GM19043 (cell line): ENCODE data around the gene MARCHF6.
"Not testable (repeated sequence)": the region's sequence is repeated elsewhere in the genome, so short reads cannot be mapped to it uniquely, and the experiment has no call there.

Source experiments
- ATAC-seq: cut with Tn5 transposase; IDR thresholded peaks from one replicate; pipeline ENCODE4 v1.9.1; 2021; ENCODE audit warnings: low read depth; ENCODE audit not compliant: unreplicated experiment

MARCHF6 gene

DNA sequence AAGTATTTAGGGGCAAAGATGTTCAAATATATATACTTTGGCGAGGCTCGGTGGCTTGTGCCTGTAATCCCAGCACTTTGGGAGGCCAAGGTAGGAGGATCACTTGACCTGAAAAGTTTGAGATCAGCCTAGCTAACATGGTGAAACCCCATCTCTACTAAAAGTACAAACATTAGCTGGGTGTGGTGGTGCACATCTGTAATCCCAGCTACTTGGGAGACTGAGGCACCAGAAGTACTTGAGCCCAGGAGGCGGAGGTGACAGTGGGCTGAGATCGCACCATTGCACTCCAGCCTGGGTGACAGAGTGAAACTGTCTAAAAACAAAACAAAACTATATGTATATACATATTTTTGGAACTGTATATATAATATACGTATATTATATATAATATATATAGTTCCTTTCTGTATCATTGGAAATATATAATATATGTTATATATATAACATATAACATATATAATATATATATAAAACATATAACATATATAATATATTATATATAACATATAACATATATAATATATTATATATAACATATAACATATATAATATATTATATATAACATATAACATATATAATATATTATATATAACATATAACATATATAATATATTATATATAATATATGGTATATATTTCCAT lies 8.9 kb upstream of the MARCHF6 start:
- ATAC-seq, result not testable (repeated sequence)

DNA sequence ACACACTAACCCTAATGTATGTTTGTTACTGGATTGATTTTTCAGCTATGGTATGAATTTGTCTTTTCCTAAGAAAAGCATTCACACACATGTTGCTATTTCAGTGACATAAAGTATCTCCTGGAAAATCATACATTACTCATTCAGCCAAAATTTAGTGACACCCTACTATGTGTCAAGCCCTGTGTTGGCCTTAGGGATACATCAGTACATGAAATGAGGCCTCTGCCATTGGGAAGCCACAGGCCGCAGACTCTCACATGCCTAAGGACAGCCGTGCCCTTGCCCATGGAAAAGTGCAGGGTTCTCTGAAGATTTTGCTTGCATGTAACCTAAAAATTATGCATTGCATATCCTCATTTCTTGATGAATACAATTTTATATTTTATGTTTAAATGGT lies 5.2 kb upstream of the MARCHF6 start:
- no peak for ATAC-seq

DNA sequence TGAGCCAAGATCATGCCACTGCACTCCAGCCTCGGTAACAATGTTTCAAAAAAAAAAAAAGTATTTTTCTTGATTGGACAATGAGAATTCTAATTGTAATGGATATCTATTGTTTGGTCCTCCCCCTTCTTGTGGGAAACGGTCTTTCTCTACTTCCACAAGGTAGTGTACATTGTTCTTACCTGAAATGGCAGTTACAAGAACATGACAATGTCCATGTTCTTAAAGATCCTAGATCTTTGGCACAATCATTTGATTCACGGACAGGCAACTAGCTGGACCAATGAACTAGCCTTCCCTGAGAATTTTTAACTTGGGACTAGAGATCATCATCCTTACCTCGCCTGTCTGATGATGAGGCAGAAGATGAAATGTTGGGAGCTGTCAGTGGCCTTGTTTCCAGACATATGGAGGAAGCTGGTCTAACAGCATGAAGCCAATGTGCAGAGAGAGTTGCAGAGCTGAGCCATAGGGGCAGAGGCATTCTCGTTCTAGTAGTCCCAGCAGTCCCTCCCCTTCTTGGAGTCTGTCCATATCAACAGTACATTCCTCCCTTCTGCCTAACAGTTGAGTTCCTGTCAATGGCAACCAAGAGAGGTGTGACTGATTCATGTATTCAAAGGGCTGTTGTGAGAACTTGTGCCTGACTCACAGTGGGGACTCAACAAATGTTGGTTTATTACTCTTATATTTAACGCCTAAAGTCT lies 2.1 kb upstream of the MARCHF6 start:
- no peak for ATAC-seq

DNA sequence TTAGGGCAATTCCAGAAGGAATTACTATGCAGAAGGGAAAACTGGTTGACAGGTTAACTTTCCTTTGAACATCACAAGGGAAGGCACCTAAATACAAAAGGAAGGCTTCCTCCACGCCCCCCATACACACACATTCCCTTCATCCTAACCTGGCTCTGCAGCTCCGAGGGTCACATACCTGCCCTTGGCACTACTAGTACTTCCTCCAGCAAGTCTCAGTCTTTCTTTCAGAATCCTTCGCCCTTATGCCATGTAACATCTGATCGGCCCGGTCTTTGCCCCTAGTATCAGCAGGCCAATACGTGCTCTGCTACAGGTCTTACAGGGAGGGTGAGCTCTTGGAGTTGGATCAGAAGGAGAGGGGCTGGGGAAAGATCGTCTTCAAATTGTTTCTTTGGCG lies 1.6 kb upstream of the MARCHF6 start:
- ATAC-seq, result no peak

DNA sequence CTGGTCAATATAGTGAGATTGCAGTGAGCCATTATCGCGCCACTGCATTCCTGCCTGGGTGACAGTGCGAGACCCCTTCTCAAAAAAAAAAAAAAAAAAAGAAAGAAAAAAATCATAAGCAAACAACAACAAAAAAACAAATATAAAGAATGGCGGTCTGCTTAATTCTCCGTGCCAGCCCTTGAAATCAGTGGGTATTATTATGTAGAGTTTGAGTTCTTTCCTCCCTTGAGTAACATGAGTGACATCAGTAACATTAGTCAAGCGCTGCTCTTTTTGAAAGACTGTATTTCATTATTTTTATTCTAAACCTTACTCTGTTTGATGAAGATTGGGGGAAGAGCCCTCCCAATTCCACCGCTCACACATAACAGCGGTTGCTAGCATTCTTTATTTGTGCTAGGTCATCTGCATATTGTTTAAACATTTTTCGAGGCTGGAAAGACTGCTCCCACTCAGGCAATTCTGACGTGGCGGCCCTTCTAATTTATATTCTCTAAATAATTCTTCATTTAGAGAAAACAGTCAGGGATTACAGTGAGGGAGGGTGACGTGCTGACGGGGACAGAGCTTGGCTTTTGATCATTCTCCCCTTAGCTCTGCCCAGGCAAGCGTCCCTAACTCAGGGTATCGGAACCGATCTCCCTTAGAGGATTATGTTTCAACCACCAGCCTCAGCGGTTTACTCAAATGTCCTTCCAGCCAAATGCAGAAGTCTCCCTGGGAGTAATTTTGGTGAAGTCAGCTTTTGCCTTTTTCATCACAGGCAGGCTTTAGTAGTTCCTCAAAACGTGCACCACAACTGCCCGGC lies 860 bp upstream of the MARCHF6 start:
- no peak for ATAC-seq

DNA sequence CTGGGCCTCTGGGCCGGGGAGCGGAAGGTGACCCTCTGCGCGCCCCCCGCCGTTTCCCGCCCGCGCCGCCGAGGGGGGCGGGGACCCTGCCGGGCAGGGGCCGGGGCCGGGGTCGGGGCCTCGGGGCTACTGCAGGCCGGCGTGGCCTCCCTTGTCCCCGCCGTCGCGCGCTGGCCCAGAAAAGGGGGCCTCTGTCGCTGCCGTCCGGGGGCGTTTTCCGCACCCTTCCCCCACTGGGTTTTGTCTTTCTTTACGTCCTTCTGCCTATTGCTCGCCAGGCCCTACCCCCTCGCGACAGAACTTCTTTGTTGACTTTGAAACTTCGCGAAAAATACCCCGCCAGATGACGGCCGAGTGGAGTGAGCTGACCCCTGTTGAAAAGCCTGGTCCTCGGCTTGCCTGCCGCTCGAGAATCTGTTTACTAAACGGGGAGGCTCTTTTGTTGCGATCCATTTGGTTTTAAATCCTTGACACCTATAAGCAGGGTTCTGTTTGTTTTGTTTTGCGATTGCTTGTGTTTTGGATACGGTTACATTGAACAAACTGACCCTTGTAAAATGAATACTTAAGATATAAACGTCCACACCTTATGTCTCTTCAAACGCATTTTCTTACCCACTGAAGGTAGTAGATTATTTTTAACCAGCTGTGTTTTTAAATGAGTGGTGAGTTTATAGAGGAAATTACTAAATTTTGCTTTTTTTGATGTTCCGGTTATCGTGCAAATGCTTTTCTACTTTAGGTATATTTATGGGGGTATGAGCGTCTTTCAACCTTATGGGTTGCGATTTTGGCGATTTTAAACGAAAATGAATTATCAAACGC lies 765 bp downstream of the MARCHF6 start:
- ATAC-seq, result no peak

DNA sequence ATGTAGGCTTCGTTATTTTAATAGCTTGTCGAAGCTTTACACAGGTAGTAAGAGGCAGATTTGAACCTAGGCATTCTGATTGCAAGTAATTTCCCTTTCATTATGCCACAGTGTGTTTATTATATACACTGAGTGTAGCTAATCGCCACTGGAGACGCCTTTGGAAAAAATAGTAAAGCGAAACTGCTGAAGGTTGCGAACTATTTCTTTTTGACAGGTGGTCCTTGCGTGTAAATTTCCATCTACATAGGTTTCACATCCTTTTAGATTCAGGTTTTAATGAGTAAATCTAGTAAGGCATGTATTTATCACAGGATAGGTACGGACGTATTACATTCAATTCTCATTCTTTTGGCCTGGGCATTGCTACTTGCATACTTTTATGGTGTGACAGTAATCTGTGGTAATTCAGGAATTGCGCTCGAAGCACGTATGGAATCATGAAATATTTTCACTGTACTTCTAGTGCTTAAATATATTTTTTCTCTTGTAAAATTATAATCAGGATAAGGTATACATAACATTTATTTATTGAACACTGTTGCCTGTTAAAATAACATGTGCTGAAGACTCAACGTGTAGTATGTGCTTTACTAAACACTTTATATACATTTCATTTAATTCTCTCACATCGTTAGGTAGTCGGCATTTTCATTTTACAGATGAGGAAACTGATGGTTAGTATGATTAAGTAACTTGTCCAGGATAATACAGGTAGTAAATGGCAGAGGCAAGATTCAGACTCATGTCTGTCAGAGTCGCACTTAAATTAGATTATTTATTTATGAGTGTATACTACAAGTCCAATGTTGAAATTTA lies 1.8 kb downstream of the MARCHF6 start:
- no peak for ATAC-seq

DNA sequence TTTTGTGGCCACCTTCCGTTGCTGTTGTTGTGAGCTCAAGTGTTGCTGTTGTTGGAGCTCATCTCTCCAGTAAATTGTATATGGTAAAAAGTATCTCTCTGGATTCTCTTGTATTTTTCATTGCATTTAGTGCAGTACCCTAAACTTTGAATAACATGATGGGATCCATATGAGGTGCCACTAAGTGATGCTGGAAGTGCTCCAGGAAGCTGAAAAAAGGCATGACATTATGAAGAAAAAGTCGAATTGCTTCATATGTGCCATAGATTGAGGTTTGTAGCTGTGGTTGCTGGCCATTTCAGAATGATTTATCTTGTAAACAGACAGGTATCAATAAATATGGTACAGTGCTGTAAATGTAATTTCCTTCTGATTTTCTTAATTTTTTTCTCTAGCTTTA lies 5.5 kb downstream of the MARCHF6 start:
- ATAC-seq, result no peak

DNA sequence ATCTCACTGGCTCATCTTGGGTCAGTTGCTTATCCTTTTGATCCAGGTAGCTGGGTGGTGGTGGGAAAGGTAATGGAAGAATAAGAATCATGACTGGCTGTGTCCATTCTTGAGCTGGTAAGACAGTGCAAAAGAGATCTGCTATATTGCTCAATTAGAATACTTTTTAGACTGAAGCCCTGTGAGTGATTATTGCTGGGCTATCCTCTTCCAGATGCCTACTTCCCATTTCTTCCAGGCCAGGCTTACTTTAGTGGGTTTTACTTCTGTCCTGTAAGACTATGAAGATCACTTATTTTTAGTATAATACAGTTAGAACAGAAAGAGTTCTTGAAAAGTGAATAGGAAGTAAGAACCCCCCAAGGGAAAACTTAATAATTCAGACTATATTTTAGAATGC lies 7.2 kb downstream of the MARCHF6 start:
- ATAC-seq, result no peak

DNA sequence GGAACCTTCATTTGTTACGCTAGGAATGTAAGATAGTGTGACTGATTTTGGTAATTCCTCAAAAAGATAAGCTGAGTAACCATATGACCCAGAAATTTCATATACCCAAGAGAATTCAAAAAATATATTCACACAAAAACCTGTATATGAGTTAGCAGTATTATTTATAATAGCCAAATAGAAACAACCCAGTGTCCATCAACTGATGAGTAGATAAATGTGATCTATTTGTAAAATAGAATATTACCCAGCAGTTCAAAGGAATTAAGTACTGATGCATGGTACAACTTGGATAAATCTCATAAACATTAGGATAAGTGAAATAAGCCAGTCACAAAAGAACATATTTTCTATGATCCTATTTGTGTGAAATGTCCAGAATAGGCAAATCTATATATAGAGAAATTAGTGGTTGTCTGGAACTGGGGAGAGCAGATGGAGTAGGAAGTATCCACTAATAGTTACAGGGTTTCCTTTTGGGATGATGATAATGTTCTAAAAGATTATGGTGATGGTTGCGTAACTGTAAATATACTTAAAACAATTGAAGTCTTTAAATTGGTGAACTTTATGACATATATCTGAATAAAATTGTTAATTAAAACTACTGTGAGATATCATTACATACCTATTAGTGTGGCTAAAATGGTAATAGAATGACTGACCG lies 10.2 kb downstream of the MARCHF6 start:
- ATAC-seq, result no peak

DNA sequence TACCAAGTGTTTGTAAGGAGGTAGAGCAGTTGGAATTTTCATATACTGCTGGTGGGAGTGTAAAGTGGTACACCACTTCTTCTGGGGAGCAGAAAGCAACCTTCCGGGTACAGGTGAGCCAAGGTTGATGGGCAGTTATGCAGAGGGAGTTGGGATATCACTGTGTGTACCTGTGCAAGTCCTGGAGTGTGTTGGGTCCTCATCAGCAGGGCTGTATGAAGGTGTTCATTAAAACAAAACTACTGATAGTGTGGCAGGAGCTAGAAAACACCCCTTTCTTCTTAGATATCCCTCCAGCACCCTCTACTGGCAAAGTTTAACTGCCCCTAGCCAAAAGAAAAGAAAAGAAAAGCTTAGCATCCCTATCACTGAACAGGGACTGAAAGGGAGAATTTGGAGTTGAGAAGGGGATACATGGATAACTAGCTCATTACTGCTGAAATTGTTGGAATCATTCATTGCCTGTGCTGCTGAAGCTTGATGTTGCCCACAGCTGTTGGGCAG lies 10.7 kb downstream of the MARCHF6 start:
- no peak for ATAC-seq

DNA sequence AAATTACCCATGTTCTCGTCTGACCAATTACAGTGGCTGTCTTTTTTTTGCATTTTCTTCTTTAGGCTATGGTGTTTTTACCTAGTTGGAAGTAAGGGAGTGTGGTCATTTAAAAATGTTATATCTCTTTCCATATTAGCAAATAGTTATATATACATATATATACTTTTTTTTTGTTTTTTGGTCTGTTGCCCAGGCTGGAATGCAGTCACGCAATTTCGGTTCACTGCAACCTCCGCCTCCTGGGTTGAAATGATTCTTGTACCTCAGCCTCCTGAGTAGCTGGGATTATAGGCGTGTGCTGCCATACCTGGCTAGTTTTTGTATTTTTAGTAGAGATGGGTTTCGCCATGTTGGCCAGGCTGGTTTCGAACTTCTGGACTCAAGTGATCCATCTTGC lies 12.3 kb downstream of the MARCHF6 start:
- no peak for ATAC-seq

DNA sequence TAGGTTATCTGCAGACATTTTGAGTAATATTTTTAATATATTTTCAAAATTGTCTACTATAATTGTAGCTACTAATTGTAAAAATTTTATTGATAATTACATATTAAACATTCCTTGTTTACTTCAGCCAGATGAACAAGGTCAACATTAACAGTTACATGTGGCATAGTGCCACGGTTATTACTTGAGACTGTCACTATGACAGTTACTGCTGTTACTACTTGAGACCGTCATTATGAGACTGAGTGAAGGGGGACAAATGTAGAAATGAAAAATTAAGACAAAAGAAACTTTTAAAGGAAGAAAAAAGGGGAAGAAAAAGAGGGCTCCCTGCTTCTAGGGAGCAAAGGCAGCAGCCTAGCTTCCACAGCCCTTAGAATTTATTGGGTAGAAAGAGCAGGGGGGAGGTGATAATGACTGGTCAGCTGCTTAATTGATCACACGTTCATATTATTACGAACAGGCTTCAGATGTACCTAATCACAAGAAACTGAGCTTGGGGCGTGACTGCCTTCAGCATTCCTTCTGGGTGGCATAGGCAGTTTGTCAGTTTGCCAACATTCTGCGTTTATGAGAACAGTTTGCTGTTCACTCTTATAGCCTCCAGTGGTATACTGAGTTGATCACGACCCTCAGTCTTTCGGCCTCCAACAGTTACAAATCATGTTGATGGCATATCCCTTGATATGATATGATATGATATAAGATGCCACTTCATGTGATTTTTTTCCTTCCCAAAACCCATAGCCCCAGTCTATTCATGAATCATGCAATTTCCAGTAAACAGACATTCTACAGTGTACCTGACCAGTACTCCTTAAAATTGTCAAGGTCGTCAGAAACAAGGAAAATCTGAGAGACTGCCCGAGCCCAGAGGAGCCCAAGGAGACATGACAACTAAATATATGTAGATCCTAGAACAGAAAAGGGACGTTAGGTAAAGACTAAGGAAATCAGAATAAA lies 13.1 kb downstream of the MARCHF6 start:
- ATAC-seq, result no peak

DNA sequence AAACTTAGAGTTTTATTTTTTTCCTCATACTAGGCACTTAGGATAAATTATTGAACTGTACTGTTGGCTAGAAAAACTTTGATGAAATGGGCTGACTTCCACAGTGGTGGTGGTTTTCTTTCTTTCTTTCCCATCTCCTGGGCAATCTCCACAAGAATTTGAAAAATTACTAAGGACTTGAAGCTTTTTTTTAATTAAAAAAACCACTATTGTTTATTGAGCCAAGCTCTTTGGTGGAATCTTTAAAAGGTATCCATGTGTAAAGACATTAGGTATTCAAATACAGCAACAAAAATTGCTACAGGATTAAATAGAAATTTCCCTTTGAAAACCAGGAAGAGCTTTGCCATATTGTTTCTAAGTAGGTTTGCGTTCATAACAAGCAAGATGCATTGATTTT lies 14.1 kb downstream of the MARCHF6 start:
- no peak for ATAC-seq

DNA sequence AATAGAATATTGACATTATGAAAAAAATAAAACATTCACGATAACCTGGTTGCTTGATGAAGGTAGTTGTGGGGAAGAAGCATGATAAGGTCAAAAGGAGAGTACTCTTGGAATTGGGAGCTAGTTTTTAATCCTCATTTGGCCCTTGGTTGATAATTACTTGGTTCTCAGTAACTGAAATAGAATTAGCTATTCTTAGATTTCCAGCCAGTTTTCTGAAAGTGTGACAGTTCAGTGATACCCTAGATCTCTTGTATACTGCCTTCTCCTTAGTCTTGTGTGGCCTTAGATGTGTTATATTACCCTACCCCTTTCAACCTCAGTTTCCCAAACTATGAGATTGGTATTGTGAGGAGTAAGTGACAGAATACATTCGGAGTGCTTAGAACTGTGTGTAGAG lies 17.4 kb downstream of the MARCHF6 start:
- no peak for ATAC-seq

DNA sequence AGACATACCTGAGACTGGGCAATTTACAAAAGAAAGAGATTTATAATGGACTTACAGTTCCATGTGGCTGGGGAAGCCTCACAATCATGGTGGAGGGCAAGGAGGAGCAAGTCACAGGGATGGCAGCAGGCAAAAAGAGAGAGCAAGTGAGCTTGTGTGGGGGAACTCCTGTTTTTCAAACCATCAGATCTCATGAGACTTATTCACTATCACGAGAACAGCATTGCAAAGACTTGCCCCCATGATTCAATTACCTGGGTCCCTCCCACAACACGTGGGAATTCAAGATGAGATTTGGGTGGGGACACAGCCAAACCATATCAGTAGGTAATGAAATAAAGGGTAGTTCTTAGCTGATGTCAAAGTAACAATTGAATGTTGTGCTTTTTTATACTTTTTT lies 17.9 kb downstream of the MARCHF6 start:
- ATAC-seq, result not testable (repeated sequence)

DNA sequence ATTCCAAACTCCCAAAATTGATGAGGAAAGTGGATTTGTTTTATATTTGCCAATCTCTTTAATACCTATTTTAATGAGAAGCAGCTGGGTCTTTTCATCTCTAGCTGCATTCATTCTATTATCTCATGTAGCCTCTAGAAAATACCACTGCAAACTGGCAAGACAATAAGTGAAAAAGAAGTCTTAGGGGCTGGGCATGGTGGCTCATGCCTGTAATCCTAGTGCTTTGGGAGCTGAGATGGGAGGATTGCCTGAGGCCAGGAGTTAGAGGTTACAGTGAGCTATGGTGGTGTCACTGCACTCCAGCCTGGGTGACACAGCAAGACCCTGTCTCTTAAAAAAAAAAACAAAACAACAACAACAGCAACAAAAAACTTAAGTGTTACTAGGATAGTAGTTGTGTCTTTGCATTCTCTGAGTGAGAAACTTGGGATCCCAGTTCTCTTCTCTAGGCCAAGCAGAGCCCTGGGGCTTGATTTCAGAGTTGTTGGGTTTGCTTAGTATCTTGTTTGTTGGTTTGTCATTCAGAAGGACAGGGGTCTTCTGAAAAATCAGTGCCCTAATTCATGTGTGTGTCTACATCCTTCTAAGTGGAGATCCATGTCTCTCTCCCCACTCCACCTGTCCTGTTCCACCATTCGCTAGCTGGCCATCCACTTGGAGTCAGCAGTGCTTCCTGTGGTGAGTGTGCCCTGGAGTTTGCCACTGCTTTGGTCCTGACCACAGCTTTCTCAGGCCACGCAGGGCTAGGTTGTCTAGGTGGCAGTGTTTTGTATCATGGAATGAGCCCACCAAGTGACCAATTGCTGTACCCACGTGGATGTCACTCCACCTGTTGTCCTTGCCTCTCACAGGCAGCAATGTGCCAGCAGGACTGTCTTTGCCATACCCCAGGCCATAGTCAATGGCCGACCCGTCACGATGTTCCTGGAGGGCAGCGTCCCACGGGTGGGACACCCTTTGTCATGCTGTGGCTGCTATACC lies 19.5 kb downstream of the MARCHF6 start:
- ATAC-seq, result no peak
